ENCODE results near the gene BHLHE41.

BHLHE41 gene

DNA sequence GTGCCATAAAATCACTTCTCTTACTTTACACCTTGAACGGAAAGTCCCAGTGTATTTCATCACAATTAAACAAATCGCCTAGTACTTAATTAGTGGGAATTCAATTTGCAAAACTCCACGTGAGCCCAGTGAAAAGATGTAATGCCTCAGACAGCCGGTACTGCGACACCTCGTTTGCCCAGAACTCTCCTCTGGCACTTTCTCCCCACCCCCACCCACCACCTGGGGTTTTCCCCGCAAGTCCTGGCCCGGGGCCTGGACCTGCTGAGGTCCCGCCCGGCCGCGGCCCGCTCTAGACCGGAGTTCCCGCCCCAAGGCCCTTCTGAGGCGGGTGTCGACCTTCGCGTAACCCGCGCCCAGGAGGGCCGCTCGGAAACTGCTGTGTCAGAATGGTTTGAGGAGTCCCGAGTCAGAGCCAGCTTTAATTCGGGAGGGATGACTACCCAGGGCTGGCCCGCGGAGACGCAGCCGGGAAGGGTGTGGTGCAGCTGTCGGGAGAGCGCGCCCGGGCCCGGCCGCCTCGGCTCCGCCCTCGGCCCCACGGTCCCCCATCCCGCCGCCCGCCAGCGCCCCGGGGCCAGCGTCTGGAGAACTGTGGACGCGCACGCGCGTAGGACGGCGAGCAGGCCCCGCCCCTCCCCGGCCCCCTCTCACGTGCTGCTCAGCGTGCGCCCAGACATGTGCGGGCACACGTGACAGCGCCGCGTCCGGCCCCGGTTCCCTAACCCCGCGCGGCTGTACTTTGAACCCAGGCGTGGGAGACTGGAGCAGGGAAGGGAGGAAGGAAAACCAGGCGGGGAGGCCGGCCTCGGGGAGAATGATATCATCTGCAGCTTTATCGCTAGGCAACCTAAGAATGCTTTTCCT, 10.8 kb downstream of the BHLHE41 start:
- peak; percentile 72 for DNase-seq

DNA sequence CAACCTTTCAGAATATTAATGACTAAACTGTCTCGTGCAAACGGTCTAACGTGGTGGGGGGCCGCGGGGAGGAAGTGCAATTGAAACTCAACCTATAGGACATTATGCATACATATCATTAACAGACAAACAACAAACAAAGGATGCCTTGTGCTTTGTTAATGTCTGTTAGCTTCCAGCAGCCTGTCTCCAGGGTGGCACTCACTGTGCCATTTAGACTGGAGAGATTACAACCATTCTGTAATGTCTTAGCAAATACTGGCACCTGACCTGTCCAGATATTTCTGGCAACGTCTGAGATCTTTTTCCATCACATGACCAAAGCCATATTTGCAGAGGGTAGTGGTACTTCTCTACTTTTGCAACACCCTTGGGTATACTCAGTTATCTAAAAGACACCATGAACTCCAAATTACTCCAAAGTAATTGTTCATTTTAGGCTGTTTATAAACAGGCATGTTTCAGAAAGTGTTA, 11.6 kb downstream of the BHLHE41 start:
- no peak for DNase-seq

DNA sequence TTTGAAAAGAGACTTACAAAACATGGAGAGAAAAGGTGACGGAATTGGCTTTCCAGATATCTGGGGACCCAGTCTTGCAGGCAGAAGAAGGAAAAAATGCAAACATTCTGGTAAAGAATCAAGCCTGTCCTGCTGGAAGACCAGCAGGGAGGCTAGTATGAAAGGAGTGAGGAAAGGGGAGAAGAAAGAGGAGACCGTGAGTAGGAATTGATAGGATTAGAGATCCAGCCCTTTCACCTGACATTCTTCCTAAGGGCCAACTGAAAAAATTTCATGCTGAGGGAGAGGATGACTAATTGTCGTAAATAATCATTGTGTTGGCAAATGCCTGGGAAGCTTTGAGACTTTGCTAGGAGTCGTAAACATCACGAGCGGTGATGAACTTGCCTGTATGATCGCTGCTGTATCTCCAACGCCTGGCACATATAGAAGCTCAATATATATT, 12.1 kb downstream of the BHLHE41 start:
- no peak for DNase-seq

DNA sequence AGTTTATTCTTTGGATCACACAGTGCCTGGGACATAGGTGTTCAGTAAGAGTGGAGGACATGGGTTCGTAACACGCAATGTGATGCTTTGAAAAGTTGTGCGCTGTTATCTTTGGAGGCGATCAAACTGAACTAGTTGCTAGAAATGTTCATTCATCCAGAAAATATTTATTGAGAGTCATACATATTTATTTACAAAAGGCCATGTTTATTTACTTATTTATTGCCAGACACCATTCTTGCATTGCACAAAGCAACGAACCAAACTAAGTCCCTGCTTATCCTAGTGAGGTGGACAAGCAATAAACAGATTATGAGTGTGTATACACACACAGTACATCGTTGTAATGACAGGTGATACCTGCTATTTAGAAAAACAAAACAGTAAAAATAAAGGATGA, 12.6 kb downstream of the BHLHE41 start:
- no peak for DNase-seq

DNA sequence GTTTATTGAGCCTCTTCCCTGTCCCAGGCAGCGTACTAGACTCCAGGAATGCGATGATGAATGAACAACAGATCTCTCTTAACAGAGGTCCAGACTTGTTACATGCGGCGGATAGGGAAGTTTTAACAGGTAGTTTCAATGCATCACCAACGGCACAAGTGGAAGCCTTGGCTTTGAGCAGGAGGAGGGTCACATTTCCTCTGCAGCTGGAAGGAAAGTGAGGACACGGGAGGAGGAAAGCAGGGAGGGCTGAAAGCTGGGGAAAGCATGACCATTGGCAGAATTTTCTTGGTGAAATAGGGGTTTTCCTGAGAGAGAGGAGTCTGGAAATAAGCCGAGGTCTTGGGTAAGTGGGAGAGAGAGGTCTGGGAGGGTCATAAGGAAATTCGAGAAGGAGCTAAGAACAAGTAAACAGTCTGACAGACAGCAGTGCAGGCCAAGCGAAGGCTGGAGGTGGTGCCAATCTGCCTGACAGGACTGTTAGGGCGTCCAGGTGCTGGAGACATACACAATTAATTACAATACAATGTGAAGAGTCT, 15.4 kb downstream of the BHLHE41 start:
- DNase-seq: no peak

DNA sequence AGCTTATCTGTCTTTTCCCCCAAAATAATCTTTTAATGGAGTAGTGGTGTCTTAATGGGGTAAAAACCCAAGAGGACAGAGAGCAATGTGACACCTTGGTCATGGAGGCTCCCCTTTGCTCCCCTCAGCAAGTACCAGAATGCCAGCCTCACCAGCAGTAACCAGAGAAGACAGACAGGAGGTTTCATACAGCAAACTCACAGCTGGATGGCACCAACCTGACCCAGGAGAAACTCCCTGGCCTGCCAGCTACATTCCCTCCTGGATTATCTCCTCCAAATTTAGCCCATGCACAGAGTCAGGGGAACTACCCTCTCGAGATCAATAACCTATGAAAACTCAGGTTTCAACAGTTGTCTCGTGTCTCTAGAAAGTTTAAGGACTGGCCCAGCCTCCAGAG, 15.9 kb downstream of the BHLHE41 start:
- DNase-seq: no peak

DNA sequence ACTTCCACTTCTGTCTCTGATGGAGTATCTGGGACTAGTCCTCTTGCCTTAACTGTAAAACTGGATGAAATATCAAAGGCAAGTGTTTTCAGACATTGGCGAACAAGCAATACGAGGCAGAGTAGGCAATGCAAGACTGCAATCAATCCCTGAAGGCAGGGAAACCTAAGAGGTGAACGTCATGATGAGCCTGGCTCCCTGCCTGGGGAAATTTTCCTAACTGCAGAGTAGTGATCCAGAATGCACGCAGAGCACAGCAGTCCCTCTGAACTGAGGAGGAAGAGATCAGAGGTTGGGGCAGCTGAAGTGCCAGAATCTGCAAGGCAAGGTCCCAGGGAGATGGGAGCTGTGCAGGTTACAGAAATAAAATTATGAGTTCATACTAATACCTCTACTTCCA, 18.5 kb downstream of the BHLHE41 start:
- no peak for DNase-seq

DNA sequence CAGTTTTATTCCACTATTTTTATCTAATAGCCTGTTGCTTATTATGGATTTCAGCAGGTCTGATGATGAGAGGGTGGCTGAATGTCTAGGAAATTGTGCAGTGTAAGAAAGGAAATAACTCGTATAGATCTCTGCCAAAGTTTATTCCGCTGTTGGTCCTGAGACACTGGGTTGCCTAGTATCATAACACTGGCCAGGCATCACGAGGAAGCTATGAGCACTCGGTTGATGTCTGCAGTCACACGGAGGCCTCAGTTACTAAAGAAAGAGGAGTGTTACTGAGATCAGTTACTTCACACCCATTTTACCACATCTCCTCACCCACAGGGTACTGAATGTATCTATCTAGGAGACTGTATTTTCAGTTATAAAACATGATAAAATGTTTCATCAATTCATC, 21.9 kb downstream of the BHLHE41 start:
- no peak for DNase-seq

DNA sequence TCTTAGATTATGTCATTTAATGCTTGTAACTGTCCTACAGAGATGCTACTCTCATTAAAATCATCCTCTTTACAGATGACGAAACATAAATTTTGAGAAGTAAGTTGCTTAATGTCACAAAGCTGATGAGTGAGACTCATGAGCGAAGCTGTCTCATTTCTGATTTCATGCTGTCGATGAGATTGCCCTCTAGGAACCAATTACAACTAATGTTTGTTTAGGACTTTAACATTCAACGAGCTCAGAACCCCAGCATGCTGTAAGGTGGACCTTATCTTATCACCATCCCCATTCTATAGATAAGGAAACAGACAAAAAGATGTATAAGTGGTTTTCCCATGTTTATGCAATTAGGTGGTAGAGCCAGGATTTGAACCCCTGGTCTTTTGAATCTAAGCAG, 23.1 kb downstream of the BHLHE41 start:
- no peak for DNase-seq

DNA sequence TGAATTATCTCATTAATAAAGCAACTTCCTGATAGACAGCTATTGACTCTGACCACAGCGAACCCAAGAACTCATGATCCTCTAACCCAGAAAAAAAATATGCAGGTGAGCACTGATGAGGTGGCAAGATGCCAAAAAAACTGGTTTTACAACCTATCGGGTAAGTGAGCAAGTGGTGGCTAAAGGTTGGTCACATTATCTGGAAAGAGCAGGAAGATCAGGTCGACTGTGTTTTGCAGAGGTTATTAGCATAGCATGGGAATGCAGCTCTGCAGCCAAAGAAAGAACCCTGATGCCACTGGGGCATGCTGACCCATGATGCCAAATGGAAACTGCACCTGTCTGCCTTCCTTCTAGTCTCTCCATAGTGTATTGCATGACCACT, 23.5 kb downstream of the BHLHE41 start:
- no peak for DNase-seq

DNA sequence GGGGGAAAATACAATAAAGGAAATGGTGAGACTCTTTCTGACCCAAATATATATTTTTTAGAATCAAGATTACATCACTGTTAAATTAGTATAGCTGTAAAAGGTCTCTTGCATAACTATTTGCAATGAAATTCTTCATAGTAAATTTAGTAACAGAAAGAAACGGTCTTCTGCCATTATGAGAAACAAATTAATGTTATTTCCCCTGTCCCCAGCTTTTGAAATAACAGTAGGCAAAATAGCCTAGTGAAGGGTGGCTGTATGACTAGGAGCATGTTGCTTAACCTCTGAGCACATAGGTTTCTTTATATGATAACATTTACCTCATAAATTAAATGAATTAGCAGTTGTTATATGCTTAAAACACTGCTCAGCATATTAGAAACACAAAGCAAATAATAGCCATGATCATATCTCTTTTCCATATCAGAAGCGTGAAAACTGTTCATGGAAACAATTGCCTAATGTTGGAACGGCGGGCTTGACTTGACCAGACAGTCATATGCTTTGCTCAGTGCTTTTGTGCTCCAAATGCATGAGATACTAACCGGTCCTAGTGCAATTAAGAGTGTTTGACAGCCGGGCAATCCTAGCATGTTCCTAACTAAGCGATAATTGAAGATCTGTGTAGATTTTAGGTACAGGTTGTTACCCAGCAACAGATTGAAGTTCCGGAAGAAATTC, 24.0 kb downstream of the BHLHE41 start:
- no peak for DNase-seq

DNA sequence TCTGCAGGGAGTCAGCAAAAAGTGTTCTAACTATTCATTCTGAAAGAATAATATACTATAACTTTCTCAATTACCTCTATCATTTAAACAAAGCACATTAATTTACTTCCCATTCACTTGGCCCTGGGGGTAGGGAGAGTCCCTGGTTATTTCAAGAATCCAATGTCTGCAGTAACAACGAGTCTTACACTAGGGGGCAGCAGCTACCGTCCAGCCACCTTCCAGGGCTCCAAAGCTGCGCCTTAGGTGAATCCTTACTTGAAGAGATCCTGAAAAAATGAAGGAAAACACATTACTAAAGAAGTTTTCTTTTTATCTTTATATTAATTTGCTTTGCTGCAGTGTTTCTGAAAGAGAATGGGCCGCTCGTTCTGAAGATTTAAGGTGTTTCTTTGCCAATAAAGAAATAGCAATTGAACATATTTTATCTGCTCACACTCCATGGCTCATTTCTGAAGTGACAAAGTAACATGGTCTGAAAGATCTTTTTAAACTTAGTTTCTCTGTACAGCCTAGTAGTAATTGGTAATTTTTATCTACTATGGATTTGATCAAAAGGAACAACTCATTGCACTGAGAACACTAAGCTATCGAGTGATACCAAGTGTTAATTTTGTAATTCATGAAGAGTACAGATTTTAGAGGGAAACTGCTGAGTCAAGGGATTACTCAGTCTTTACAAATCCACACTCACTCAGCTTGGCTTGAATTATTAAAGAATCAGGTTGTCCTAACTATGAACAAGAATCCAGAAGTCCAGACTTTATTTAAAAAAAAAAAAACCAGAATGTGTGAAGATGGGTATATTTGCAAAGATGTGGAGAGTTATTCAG, 27.6 kb downstream of the BHLHE41 start:
- peak; percentile 58 for DNase-seq

DNA sequence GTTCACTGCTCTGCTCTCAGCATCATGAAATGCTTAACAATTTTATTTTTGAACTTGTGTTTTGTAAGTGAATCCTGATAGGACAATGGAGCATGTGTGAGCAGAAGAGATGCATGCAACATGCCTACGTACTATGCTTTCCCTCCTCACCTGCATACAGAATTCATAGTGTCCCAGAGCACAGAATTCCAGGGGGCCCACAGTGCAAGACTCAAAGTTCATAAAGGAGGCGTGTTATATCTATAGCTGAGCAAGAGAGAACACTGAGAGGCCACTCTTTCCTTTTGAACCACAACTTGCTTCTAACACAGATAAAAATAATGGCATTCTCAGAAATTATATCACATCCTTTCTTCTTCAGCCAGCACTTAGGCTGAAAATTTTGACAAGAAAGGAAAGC, 28.8 kb downstream of the BHLHE41 start:
- no peak for DNase-seq

DNA sequence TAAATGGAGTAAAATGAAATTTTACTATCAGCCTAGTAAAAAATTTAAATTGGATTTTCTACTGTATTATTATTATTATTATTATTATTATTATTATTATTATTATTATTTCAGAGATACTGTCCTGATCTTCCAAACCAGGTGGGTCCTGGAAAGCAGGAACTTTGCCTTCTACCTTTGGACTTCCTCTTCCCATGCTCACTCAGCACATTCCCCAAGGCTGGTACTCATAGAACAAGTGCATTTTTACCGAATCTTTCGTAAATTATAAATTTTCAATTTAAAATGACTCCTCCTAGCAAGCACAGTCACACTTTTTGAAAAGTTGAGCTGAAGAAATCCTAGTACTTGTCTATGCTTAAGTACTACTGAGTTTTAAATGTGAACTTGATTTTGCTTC, 29.7 kb downstream of the BHLHE41 start:
- DNase-seq: no peak

DNA sequence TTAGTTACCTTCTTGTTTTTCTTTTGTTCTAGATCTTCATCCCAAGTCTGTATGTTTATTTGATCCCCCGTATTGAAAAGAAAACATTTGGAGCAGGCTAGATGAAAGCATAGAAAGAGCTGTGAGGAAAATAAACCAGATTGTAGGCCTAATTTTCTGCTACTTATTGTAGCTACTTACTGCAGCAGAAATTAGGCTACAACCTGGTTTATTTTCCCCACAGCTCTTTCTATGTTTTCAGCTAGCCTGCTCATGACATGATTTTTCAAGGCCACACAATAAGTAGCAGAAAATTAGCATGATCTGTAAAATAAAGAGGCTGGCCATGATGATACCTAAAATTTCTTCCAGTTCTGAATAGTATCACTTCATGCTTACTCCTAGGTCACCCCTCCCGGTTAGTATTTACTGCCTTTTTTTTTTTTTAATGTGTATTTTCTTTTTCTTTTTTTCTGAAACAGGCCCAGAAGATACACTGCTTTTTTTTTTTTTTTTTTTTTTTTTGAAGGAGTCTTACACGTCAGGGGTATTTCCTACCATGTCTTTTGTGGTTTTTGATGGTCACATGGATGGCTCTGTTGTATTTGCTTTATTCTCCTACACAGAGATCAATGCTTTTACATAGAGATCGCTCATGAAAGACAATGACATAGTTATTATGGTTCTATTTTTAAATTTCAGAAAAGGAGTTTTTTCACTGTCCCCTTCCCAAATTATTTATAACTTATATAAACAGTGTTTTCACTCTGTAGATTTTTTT, 32.3 kb downstream of the BHLHE41 start:
- DNase-seq: no peak

DNA sequence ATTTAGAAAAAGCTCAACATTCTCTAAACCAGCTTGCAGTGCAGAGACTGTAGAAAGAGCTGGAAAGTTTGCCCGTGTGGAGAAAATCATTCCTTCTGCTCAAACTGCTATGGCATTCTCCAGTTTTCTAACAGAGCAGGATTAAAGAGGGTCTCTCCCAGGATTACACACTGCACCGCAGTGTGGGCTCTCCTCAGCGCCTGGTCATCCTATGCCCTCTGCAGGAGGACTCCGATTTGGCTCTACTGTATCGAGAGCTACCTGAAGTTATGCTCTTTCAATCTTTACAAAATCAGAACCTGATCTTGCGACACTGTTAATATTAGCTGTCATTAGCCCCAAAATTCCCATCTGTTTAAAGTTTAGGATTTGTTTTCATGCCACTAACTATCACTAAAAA, 33.0 kb downstream of the BHLHE41 start:
- DNase-seq: no peak

DNA sequence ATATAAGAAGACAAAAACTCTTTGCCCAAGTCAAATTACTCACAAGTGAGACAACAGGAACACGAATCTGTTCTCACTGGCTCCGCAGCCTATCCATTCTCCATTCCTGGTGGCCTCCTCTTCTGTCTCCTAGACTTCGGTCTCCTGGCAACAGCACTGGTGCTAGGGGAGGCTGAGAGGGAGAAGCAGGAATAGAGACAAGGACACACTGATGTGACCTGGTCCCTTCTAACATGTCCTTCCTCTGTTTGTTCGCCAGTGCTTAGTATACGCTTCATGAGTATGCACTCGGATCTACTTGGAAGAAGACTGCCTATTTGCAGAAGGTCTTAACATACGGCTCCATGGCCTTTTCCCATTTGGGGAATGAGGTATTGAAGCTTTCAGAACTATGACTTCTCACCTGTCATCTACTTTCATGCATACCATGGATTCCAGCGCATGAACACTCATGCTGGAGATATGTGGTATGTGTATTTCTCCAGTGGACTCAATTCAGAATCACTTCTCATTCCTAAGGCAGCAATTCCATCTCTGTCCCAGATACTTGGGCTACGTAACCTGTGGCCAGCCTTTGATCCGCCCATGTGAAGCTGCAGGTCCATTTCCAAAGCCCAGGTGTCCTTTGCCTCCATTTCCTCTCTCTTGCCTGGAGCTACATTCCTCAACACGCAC, 33.9 kb downstream of the BHLHE41 start:
- DNase-seq: no peak

DNA sequence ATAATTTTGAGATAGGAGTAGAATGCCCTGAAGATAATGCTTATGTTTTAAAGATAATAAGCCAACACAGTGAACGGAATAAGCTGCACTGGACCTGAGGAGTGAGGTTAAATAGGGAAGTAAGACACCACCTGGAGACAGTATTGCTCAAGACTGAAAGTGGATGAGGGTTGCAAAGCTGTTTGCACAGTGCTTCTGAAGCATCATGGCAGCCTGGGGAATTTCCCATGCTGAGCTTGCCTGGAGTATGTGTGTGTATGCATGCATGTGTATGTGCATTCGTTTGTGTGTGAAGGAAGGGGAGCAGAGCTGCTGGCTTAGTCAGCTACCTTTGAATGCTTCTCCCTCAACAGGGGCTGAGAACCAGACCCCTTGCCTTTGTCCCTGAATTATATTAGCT, 35.8 kb downstream of the BHLHE41 start:
- no peak for DNase-seq

DNA sequence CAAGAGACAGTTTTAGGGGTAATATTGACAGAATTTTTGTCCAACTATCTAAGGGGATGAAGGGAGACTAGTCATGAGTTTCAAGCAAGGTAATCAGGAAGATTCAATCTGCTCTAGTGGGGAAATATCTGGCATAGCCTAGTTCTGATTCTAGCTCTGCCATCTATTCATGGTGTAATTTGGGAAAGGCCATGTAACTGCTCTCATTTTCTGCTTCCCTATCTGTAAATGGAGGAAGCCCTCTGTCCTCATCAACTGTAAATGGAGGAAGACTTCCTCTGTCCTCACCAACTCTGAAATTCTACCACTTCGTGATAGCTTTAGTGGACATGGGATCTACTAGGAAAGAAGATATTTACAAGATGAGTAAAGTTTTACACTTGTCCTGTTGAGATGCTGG, 37.9 kb downstream of the BHLHE41 start:
- DNase-seq: no peak

DNA sequence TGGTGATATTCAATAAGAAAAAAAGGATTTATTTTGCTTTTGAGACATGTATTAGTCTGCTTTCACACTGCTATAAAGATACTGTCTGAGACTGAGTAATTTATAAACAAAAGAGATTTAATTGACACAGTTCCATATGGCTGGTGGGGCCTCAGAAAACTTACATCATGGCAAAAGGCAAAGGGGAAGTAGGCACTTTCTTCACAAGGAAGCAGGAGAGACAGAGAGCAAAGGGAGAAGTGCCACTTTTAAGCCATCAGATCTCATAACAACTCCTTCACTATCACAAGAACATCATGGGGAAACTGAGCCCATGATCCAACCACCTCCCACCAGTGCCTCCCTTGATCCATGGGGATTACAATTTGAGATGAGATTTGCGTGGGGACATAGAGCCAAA, 43.9 kb downstream of the BHLHE41 start:
- DNase-seq: no peak

DNA sequence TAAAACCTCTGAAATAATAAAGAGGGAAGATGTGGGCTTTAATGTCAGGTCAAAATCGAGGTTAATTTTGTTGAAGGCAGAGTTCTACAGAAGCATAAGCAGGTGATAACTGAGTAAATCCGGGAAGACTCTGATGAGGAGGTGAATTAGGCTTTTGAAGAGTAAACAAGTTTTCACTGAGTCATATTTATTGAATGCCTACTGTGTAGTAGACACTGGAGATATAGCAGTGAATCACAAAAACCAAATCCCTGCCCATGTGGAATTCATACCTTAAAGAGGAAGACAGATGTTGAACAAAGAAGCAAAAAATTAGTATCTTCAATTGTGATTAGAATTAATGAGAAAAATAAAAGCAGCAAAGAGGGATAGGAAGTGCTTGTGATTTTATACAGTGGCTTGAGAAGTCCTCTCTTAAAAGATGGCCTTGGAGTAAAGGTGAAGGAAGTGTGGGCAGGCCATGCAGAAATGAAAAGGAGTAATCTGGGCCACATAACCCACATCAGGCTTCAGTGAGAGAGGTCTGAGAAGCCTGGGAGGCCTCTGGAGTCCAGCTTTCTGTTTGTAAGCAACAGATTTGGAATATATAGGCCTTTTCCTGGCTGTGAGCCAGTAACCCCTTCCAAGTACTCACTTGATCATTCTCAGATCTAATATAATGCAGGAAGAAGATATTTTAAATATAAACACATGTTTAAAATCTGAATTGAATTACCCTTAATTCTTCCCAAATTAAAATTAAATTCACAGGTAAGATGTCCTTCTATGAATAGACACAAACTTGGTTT, 46.7 kb downstream of the BHLHE41 start:
- DNase-seq: no peak
